H1 (cell line): ENCODE results near the gene CLDN12. TPM values are rescaled to one million over a fixed set of nuclear protein-coding genes. Genes with fewer than 3 reads are reported as not detected.

Experiments used
- ATF3 ChIP-seq: IDR thresholded peaks from 2 replicates; pipeline ENCODE4 v1.6.1; 2011; ENCODE audit warnings: low read depth, mild to moderate bottlenecking, low read length; ENCODE audit not compliant: insufficient read depth
- E2F6 ChIP-seq: IDR thresholded peaks from 2 replicates; pipeline ENCODE4 v1.6.1; 2012; ENCODE audit warnings: inconsistent platforms
- EGR1 ChIP-seq: IDR thresholded peaks from 2 replicates; pipeline ENCODE4 v1.6.1; 2011; ENCODE audit warnings: low read depth, low read length, borderline replicate concordance
- RBBP5 ChIP-seq: IDR thresholded peaks from 2 replicates; pipeline ENCODE4 v1.7.1; 2012; ENCODE audit warnings: low read depth, mild to moderate bottlenecking, inconsistent platforms, low read length, moderate library complexity, borderline replicate concordance
- RNF2 ChIP-seq: fragments of 200-900, 300-1000 bp; sonication (generic); IDR thresholded peaks from 2 replicates; pipeline ENCODE4 v1.7.1; 2016; ENCODE audit warnings: borderline replicate concordance, low read depth, mild to moderate bottlenecking, antibody characterized with exemption, low read length; ENCODE audit not compliant: poor library complexity, severe bottlenecking; ENCODE audit errors: missing control alignments
- SIRT6 ChIP-seq: IDR thresholded peaks from one replicate; pipeline ENCODE4 v1.7.1; 2012; ENCODE audit warnings: low read length, inconsistent platforms
- SIX5 ChIP-seq: IDR thresholded peaks from 2 replicates; pipeline ENCODE4 v1.6.1; 2011; ENCODE audit warnings: mild to moderate bottlenecking, low read depth, low read length
- TBP ChIP-seq: IDR thresholded peaks from 2 replicates; pipeline ENCODE4 v1.6.1; 2011; ENCODE audit warnings: low read depth, low read length, improper control_type of control experiment
- USF2 ChIP-seq: IDR thresholded peaks from 2 replicates; pipeline ENCODE4 v1.6.1; 2011; ENCODE audit warnings: low read length, improper control_type of control experiment
- polyA plus RNA-seq, 7 experiments: library from polyadenylated mRNA; depleted of rRNA in 3 of 7; stranded (reverse) in 5 of 7; unstranded in 2 of 7; fragments of >200 nt in 5 of 7; fragments of 200-250 nt in 2 of 7; gene quantifications; 1 replicate in 5 of 7; 2 replicates in 1 of 7; 4 replicates in 1 of 7; pipeline versions ENCODE4 v1.2.1 to v1.2.3, GENCODE V29; 2011 to 2013; ENCODE audit warnings: missing spikeins in 2 of 7, mixed read lengths in 2 of 7
- total RNA-seq: library from RNA; stranded (reverse); fragmentation: NEBNext Ultra II Directional; extraction: Animal tissue kit (Norgen Biotek cat#: 25700); gene quantifications from 2 replicates; pipeline ENCODE4 v1.2.1, GENCODE V29; 2021

Gene CLDN12
- total and polyA plus RNA-seq, 2 of the 8 experiments (the other 6 are each of a cell fraction or from before 2014, with no cell fraction given): 49.2 to 127 TPM

- TF ChIP-seq RNF2 (no peak), RBBP5 (no peak), ATF3 (no peak), USF2 (no peak), EGR1 (no peak), TBP (no peak), E2F6 (no peak), SIRT6 (no peak), SIX5 (no peak)
These were observed 1.3 kb upstream of the CLDN12 start (continued) for GRCh38 chr7:90401989-90402388.
